Testis (tissue), 2 donors: Measurements from ENCODE around the gene PSMB9.

Source experiments
- CTCF ChIP-seq, 3 experiments: fragments of 450-650 bp in 2 of 3; fragments of 200-600 bp in 1 of 3; sonication (generic) in 1 of 3; IDR thresholded peaks; one replicate each; pipeline ENCODE4 v1.5.1; 2016 to 2019; ENCODE audit warnings: antibody characterized with exemption in 3 of 3, mild to moderate bottlenecking in 2 of 3, moderate library complexity in 1 of 3
- POLR2A ChIP-seq: fragments of 450-650 bp; IDR thresholded peaks from one replicate; pipeline ENCODE4 v1.6.1; 2017; ENCODE audit warnings: antibody characterized with exemption, mild to moderate bottlenecking, moderate library complexity

- TF ChIP-seq CTCF (IDR thresholded peaks at IDR 0.05): no peak
- no peak for TF ChIP-seq POLR2A
These were observed 11.9 kb downstream of the PSMB9 start for GRCh38 chr6:32865724-32866443.
